ENCODE data around the gene PNMT.
A peak's percentile ranks its signal among the peaks of the same experiment; 100 is the strongest.

Gene PNMT

GRCh38 chr17:39633570-39634183, 34.6 kb upstream of the PNMT start:
- no peak for DNase-seq

GRCh38 chr17:39634384-39634871, 33.8 kb upstream of the PNMT start:
- DNase-seq: peak in 1 of 2 donors; percentile 53

GRCh38 chr17:39635614-39636176, 32.6 kb upstream of the PNMT start:
- DNase-seq: no peak

GRCh38 chr17:39636587-39636926, 31.7 kb upstream of the PNMT start:
- DNase-seq: no peak

GRCh38 chr17:39636927-39637736, 31.1 kb upstream of the PNMT start, which contains the start of gene STARD3:
STARD3 (plus strand) TSS chr17:39637144; CDS start chr17:39653532, 16,388 bp downstream.
- DNase-seq: peak; percentile 89 to 91

GRCh38 chr17:39638317-39638716, 29.9 kb upstream of the PNMT start:
- no peak for DNase-seq

GRCh38 chr17:39639043-39639442, 29.2 kb upstream of the PNMT start:
- DNase-seq: no peak

GRCh38 chr17:39639566-39640458, 28.4 kb upstream of the PNMT start:
- no peak for DNase-seq

- no peak for DNase-seq
Observed at GRCh38 chr17:39640591-39641031, 27.6 kb upstream of the PNMT start.

- no peak for DNase-seq
Observed at GRCh38 chr17:39641097-39641496, 27.2 kb upstream of the PNMT start.

GRCh38 chr17:39641883-39642282, 26.4 kb upstream of the PNMT start:
- DNase-seq: no peak

GRCh38 chr17:39642291-39643074, 25.8 kb upstream of the PNMT start:
- DNase-seq: no peak

- DNase-seq: no peak
Observed at GRCh38 chr17:39643271-39643670, 25.0 kb upstream of the PNMT start.

GRCh38 chr17:39647256-39647655, 21.0 kb upstream of the PNMT start:
- DNase-seq: no peak

- no peak for DNase-seq
Observed at GRCh38 chr17:39648616-39649366, 19.5 kb upstream of the PNMT start.

- DNase-seq: no peak
Observed at GRCh38 chr17:39650121-39650579, 18.1 kb upstream of the PNMT start.

- no peak for DNase-seq
Observed at GRCh38 chr17:39651923-39652586, 16.2 kb upstream of the PNMT start.

- no peak for DNase-seq
Observed at GRCh38 chr17:39652587-39653315, 15.5 kb upstream of the PNMT start.

GRCh38 chr17:39653316-39653661, 15.0 kb upstream of the PNMT start:
- DNase-seq: no peak
